Left lung (tissue), 10 donors: Measurements from ENCODE around the gene JCAD. TPM values are rescaled to one million over a fixed set of nuclear protein-coding genes. Genes with fewer than 3 reads are reported as not detected.
"Not testable (repeated sequence)": the region's sequence is repeated elsewhere in the genome, so short reads cannot be mapped to it uniquely, and the experiment has no call there.

ENCODE experiments used
- ATAC-seq: fragments of 200-7000 bp; cut with Tn5 transposase; one replicate; pipeline ENCODE4 v1.9.1; 2020; ENCODE audit warnings: moderate library complexity
- DNase-seq, 4 donors: peaks; one replicate each; pipeline ENCODE4 v3.0.0-alpha.2; 2013 to 2020
- H3K27ac ChIP-seq, 2 donors: fragments of 200-600 bp; sonication (generic) in 1 of 2; one replicate each; pipeline versions ENCODE4 v1.5.0 to v1.8.0; 2020 to 2021
- H3K27me3 ChIP-seq, 2 donors: fragments of 200-600 bp; sonication (generic) in 1 of 2; one replicate each; pipeline versions ENCODE4 v1.5.0 to v1.8.0; 2020 to 2021
- H3K36me3 ChIP-seq, 2 donors: fragments of 200-600 bp; sonication (generic) in 1 of 2; one replicate each; pipeline versions ENCODE4 v1.5.0 to v1.8.0; 2020 to 2021
- H3K4me1 ChIP-seq, 2 donors: fragments of 200-600 bp; one replicate each; pipeline ENCODE4 v1.8.0; 2021
- H3K4me3 ChIP-seq, 2 donors: fragments of 200-600 bp; sonication (generic) in 1 of 2; one replicate each; pipeline versions ENCODE4 v1.5.0 to v1.8.0; 2020 to 2021; ENCODE audit warnings: mild to moderate bottlenecking in 1 of 2
- H3K9me3 ChIP-seq, 2 donors: fragments of 200-600 bp; sonication (generic) in 1 of 2; one replicate each; pipeline versions ENCODE4 v1.5.0 to v1.8.0; 2020 to 2021
- intact Hi-C, 2 donors: fragments of 100-400 bp; cut with DNase I; formaldehyde crosslinking; loops; one replicate each; pipeline versions ENCODE4 v1.11.2 to v1.14.2; 2022
- polyA plus RNA-seq, 6 donors: library from polyadenylated mRNA; unstranded; fragments of 120-200 nt; gene quantifications; one replicate each; pipeline ENCODE4 v1.2.1, GENCODE V29; 2013; ENCODE audit not compliant: insufficient read length in 6 of 6
- total RNA-seq, 2 donors: library from RNA; stranded (reverse); fragmentation: NEBNext Ultra II Directional; extraction: Animal tissue kit (Norgen Biotek cat#: 25700); gene quantifications; one replicate each; pipeline ENCODE4 v1.2.1, GENCODE V29; 2021
- TF ChIP-seq, protein P1 (sequence below), 2 donors: fragments of 200-600 bp; sonication (generic) in 1 of 2; IDR thresholded peaks; one replicate each; pipeline versions ENCODE4 v1.5.0 to v1.8.0; 2021; ENCODE audit warnings: antibody characterized with exemption in 2 of 2
- donor health status: DM: no; HTN: yes; CAD: no.
- donor health status: DM: no; HTN: no; CAD: no.

JCAD gene
- total and polyA plus RNA-seq, 8 donors: 28.7 to 88.4 (median 71.0) TPM

DNA sequence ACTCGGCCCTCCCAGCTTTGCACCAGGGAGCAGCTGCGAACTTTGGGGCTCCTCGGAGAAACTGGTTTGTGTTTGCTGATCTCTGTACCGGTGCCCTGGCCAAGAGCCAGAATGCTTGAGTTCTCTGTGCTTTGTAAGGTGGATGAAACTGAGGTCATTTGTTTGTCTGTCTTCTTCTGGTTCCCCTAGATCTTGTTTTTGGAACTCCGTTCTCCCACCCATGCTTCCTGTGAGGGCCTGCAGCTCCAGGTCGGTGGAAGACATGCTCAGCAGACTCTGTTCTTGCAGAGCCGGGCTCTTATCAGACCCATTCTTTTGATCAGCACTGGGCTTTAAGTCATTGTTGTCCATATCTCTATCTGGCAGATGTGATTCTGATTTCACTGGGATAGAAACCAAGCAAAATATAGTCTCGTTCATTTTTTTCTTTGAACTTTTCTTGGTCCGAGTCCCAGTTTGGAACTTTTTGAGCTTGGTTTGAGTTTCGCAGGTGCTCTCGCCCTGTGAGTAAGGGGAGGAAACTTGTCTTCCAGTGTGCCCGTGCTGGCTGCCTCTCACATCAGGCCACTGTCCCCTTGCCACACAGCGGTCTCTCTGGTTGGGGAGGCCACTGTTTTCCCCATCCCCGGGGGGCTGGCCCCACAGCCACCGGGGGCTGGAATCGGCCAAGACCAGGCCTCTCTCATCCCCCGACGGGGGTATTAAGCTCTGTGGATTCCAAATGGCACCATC, 31.2 kb downstream of the JCAD start:
- H3K4me1 ChIP-seq: peaks cover 8 to 40% of the 10 kb centered on the region in 2 donors
- intact Hi-C loops: no loop called here
- no peaks in the 10 kb centered on the region for H3K9me3 ChIP-seq
- no peaks in the 10 kb centered on the region for H3K36me3 ChIP-seq
- DNase-seq (peak in 1 of 4 donors; percentile 59), ATAC-seq (peak; percentile 40)
- TF ChIP-seq, protein P1, sequence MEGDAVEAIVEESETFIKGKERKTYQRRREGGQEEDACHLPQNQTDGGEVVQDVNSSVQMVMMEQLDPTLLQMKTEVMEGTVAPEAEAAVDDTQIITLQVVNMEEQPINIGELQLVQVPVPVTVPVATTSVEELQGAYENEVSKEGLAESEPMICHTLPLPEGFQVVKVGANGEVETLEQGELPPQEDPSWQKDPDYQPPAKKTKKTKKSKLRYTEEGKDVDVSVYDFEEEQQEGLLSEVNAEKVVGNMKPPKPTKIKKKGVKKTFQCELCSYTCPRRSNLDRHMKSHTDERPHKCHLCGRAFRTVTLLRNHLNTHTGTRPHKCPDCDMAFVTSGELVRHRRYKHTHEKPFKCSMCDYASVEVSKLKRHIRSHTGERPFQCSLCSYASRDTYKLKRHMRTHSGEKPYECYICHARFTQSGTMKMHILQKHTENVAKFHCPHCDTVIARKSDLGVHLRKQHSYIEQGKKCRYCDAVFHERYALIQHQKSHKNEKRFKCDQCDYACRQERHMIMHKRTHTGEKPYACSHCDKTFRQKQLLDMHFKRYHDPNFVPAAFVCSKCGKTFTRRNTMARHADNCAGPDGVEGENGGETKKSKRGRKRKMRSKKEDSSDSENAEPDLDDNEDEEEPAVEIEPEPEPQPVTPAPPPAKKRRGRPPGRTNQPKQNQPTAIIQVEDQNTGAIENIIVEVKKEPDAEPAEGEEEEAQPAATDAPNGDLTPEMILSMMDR (IDR thresholded peaks at IDR 0.05): no peak
- H3K27me3 ChIP-seq: no peaks in the 10 kb centered on the region
- H3K4me3 ChIP-seq: no peak overlapping the region
- peak overlapping the region; percentile 53 to 86 for H3K27ac ChIP-seq

GRCh38 chr10:30027057-30028005, 32.1 kb downstream of the JCAD start:
- TF ChIP-seq, protein P1 (IDR thresholded peaks at IDR 0.05): no peak
- no peaks in the 10 kb centered on the region for H3K27me3 ChIP-seq
- ATAC-seq (peak; percentile 72), DNase-seq (peak in 2 of 4 donors; percentile 60 to 88)
- H3K4me3 ChIP-seq: no peak overlapping the region
- intact Hi-C loops: no loop called here
- no peaks in the 10 kb centered on the region for H3K9me3 ChIP-seq
- H3K27ac ChIP-seq: peak overlapping the region in 1 of 2 donors; percentile 86
- H3K4me1 ChIP-seq: peaks cover 8 to 40% of the 10 kb centered on the region in 2 donors
- no peaks in the 10 kb centered on the region for H3K36me3 ChIP-seq

- no peak for ATAC-seq
- Histone ChIP-seq H3K27ac (peak overlapping the region in 1 of 2 donors; percentile 86), H3K4me1 (peaks cover 8 to 40% of the 10 kb centered on the region in 2 donors), H3K27me3 (no peaks in the 10 kb centered on the region), H3K9me3 (no peaks in the 10 kb centered on the region), H3K36me3 (no peaks in the 10 kb centered on the region), H3K4me3 (no peak overlapping the region)
- no peak for DNase-seq
- intact Hi-C loops: no loop called here
- TF ChIP-seq, protein P1 (IDR thresholded peaks at IDR 0.05): no peak
Observed at GRCh38 chr10:30026578-30026977, 32.8 kb downstream of the JCAD start.

DNA sequence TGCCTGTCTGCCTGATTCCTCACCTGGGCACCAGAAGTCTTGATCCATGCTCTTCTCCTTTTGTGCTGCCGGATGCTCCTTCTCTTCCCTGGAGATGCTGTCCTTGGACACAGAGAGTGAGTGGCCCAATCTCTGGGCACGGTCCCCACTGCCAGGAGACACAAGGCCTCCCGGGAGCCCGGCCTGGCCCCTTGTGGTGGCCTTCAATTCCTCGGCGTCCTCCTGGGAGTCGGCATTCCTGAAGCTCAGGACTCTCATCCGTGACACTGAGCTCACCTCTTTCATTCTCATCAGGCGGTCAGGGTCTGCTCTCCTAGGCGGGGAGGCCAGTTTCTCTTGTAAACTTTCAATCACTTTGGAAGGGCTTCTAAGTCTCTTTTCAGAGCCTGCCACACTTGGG, 33.3 kb downstream of the JCAD start:
- H3K27me3 ChIP-seq: no peaks in the 10 kb centered on the region
- intact Hi-C loops: no loop called here
- H3K4me3 ChIP-seq: no peak overlapping the region
- H3K4me1 ChIP-seq: peaks cover 8 to 40% of the 10 kb centered on the region in 2 donors
- no peak for DNase-seq
- H3K36me3 ChIP-seq: no peaks in the 10 kb centered on the region
- TF ChIP-seq, protein P1 (IDR thresholded peaks at IDR 0.05): no peak
- no peak for ATAC-seq
- no peaks in the 10 kb centered on the region for H3K9me3 ChIP-seq
- peak overlapping the region in 1 of 2 donors; percentile 86 for H3K27ac ChIP-seq

DNA sequence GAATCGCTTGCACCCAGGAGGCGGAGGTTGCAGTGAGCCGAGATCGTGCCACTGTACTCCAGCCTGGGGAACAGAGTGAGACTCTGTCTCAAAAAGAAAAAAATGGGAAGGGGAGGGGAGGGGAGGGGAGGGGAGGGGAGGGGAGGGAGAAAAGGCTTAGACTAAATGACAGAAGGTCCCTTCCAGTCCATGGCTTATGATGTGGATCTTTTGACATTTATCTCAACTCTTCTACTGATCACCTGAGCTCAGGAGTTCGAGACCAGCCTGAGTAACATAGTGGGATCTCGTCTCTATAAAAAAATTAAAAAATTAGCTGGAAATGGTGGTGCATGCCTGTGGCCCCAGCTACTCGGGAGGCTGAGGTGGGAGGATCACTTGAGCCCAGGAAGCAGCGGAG, 34.0 kb downstream of the JCAD start:
- intact Hi-C loops, H3K4me3 ChIP-seq, ATAC-seq, H3K27ac ChIP-seq, H3K36me3 ChIP-seq, H3K9me3 ChIP-seq, H3K27me3 ChIP-seq, DNase-seq: not testable (repeated sequence)
- H3K4me1 ChIP-seq: peaks cover 8 to 40% of the 10 kb centered on the region in 2 donors
